Mammary epithelial cell (primary cell): ENCODE results near the gene BLTP2.

Experiments
- CTCF ChIP-seq, 2 donors: IDR thresholded peaks in 1 of 2; conservative IDR thresholded peaks in 1 of 2; 2 replicates each; pipeline ENCODE4 v1.5.1; 2011 to 2012; ENCODE audit warnings: inconsistent platforms in 2 of 2, low read length in 2 of 2, mild to moderate bottlenecking in 2 of 2, control low read depth in 1 of 2, low read depth in 1 of 2; ENCODE audit not compliant: insufficient read depth in 1 of 2; ENCODE audit errors: extremely low read depth in 1 of 2
- EZH2 ChIP-seq: IDR thresholded peaks from 2 replicates; pipeline ENCODE4 v1.6.1; 2012; ENCODE audit warnings: low read length, inconsistent platforms, borderline replicate concordance

DNA sequence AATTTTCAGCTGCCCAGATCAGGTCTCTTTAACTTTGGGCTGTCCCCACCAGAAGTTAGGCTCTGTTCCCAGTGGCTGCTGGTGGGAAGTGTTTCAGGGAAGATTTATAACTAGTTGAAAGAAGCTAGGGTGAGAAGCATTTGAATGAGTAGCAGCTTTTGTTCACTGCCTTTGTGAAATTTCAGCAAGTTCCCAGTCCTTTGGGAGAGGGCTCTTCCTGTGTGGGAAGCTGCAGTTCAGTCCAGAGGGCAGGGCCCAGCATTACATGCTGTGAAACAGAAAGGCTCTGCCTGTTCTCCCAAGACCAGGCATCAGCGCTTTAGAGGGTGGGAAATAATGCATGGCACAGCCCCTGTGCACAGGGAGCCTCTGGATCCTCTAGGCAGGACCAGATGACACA lies 48.9 kb upstream of the BLTP2 start:
- TF ChIP-seq CTCF (conservative IDR thresholded peaks at IDR 0.05 in 1 of 2, IDR thresholded peaks at IDR 0.05 in 1 of 2; ENCODE audit: extremely low read depth in 1 of 2, insufficient read depth in 1 of 2, low read depth in 1 of 2, low read length in 2 of 2) (no peak), EZH2 (no peak)
